ENCODE measurements around the gene VPREB3.

DNA sequence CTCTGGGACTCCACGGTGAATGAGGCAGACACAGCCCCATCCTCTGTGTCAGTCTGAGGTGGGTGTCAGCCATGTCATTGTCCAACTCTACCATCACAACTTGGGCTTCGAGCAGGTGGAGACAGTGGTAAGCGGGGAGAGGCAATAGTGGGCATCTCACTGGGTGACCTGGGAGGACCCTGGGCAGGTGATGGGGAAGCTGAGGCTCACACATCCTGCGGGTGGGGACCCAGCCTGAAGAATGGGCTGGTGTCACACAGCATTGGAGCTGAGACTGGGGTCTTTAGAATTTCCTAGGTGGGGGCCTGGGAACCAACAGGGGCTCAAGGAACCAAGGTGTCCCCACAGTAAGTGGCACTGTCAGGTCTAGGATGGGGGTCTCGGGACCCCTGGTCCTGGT is 25.5 kb upstream of the VPREB3 start:
- TF ChIP-seq, protein P1, sequence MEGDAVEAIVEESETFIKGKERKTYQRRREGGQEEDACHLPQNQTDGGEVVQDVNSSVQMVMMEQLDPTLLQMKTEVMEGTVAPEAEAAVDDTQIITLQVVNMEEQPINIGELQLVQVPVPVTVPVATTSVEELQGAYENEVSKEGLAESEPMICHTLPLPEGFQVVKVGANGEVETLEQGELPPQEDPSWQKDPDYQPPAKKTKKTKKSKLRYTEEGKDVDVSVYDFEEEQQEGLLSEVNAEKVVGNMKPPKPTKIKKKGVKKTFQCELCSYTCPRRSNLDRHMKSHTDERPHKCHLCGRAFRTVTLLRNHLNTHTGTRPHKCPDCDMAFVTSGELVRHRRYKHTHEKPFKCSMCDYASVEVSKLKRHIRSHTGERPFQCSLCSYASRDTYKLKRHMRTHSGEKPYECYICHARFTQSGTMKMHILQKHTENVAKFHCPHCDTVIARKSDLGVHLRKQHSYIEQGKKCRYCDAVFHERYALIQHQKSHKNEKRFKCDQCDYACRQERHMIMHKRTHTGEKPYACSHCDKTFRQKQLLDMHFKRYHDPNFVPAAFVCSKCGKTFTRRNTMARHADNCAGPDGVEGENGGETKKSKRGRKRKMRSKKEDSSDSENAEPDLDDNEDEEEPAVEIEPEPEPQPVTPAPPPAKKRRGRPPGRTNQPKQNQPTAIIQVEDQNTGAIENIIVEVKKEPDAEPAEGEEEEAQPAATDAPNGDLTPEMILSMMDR (conservative IDR thresholded peaks at IDR 0.05 in 1 of 2, IDR thresholded peaks at IDR 0.05 in 1 of 2; ENCODE audit: extremely low read depth in 1 of 2, insufficient read depth in 1 of 2, low read depth in 1 of 2, low read length in 2 of 2), result no peak
- TF ChIP-seq EZH2 (IDR thresholded peaks at IDR 0.05; ENCODE audit: borderline replicate concordance, low read length), result no peak
